ENCODE measurements around the gene NRIP1.

GRCh38 chr21:15058854-15059263, 5.9 kb downstream of the NRIP1 start:
- no peak for TF ChIP-seq CTCF (IDR thresholded peaks at IDR 0.05)
- no peak for TF ChIP-seq EP300 (IDR thresholded peaks at IDR 0.05)
